ENCODE results near the gene MYH9.

DNA sequence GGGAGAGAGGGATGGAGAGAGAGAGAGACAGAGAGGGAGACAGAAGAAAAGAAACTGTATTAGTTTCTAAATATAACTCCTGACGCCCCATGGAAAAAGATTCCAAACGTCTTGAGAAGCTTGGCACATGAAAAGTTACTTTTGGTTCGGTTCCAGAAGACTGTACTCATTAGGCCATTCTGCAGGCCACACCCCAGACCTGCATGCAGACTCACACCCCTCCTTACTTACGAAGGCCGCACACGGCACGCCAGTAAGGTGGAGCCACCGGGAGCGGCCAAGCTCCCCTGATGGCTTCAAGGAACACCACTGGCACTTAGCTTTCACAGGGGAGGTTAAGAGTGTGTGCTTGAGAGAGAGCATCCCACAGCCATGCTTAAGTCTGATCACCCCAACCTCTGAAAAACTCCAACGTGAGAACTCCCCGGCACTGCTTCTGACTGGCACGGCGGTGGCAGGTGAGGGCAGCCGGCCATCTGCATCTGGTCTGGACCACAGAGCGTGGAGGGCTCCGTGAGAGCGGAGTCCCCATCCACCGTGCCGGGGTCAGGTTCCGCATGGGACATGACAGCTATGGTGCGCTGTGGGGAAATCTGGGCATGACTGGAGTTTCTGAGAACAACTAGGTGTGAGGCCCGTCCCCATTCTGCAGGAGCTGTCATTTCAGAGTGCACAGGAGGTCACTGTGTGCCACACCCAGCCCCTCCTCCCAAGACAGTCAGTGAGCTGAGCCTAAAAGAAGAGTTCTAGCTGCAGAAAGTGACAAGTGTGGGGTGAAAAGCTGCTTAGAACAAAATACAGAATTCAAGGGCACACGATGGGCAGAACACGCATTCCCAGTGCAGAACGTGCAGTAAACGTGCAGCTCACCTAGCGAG lies 62.4 kb downstream of the MYH9 start:
- TF ChIP-seq, protein P1, sequence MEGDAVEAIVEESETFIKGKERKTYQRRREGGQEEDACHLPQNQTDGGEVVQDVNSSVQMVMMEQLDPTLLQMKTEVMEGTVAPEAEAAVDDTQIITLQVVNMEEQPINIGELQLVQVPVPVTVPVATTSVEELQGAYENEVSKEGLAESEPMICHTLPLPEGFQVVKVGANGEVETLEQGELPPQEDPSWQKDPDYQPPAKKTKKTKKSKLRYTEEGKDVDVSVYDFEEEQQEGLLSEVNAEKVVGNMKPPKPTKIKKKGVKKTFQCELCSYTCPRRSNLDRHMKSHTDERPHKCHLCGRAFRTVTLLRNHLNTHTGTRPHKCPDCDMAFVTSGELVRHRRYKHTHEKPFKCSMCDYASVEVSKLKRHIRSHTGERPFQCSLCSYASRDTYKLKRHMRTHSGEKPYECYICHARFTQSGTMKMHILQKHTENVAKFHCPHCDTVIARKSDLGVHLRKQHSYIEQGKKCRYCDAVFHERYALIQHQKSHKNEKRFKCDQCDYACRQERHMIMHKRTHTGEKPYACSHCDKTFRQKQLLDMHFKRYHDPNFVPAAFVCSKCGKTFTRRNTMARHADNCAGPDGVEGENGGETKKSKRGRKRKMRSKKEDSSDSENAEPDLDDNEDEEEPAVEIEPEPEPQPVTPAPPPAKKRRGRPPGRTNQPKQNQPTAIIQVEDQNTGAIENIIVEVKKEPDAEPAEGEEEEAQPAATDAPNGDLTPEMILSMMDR (IDR thresholded peaks at IDR 0.05) = no peak
- TF ChIP-seq POLR2A (IDR thresholded peaks at IDR 0.05) = no peak
